ENCODE results near the gene FBXW4.

Gene FBXW4

GRCh38 chr10:101682172-101682825 is 12.7 kb downstream of the FBXW4 start:
- H3K4me3 ChIP-seq (ENCODE audit: low read depth, low read length): no peak overlapping the region
- no peak for DNase-seq (ENCODE audit: low read depth, low spot score)
- TF ChIP-seq, protein P1, sequence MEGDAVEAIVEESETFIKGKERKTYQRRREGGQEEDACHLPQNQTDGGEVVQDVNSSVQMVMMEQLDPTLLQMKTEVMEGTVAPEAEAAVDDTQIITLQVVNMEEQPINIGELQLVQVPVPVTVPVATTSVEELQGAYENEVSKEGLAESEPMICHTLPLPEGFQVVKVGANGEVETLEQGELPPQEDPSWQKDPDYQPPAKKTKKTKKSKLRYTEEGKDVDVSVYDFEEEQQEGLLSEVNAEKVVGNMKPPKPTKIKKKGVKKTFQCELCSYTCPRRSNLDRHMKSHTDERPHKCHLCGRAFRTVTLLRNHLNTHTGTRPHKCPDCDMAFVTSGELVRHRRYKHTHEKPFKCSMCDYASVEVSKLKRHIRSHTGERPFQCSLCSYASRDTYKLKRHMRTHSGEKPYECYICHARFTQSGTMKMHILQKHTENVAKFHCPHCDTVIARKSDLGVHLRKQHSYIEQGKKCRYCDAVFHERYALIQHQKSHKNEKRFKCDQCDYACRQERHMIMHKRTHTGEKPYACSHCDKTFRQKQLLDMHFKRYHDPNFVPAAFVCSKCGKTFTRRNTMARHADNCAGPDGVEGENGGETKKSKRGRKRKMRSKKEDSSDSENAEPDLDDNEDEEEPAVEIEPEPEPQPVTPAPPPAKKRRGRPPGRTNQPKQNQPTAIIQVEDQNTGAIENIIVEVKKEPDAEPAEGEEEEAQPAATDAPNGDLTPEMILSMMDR (IDR thresholded peaks at IDR 0.05; ENCODE audit: insufficient read depth, low read length, missing control alignments): no peak
- CTCF ChIA-PET: no interaction called here
- POLR2A ChIA-PET: no interaction called here

DNA sequence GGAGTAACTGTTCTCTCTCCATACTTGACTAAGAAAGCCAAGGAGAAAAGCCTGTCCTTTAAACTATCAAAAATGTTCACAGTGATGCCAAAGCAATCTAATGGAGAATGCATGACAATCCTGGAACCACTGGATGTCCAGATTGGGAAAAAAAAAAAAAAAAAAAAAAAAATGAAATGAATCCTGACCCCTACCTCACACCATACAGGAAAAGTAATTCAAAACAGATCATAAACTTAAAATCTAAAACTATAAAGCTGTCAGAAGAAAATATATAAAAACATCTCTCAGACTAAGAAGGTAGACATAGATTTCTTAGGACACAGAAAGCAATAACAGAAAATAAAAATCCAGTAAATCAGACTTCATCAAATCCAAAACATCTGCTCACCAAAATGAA is 18.4 kb downstream of the FBXW4 start:
- no peak for DNase-seq (ENCODE audit: low read depth, low spot score)
- no peak overlapping the region for H3K4me3 ChIP-seq (ENCODE audit: low read depth, low read length)
- TF ChIP-seq, protein P1 (IDR thresholded peaks at IDR 0.05; ENCODE audit: insufficient read depth, low read length, missing control alignments): no peak
- CTCF ChIA-PET: interaction anchor here (1.5 kb wide), 1 partner anchor 74 kb away, joined by 6 read pairs; no protein-coding TSS in a partner anchor
- POLR2A ChIA-PET: no interaction called here

DNA sequence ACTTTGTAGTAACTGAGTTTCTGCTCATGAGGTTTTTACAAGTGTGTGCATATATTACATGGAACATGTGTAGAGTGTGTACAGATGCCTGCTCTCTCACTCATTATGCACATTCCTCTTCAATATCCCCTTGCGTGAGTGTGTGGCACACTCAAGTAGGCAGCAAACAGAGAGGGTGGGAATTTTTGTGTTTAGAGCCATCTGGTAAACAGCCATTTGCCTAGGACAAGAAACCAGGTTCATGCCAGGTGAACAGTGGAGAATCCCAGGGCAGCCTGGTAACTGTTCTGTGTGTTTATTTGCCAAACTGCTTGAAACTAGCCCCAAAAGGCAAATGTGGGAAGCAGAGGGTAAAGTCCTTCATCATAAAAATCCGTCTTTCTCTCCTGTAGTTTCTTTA is 19.9 kb downstream of the FBXW4 start:
- TF ChIP-seq, protein P1 (IDR thresholded peaks at IDR 0.05; ENCODE audit: insufficient read depth, low read length, missing control alignments): no peak
- no peak for DNase-seq (ENCODE audit: low read depth, low spot score)
- H3K4me3 ChIP-seq (ENCODE audit: low read depth, low read length): no peak overlapping the region
- CTCF ChIA-PET: no interaction called here
- POLR2A ChIA-PET: no interaction called here

GRCh38 chr10:101672536-101672935 is 22.4 kb downstream of the FBXW4 start:
- TF ChIP-seq, protein P1 (IDR thresholded peaks at IDR 0.05; ENCODE audit: insufficient read depth, low read length, missing control alignments): no peak
- POLR2A ChIA-PET: no interaction called here
- CTCF ChIA-PET: no interaction called here
- DNase-seq (ENCODE audit: low read depth, low spot score): no peak
- no peak overlapping the region for H3K4me3 ChIP-seq (ENCODE audit: low read depth, low read length)

DNA sequence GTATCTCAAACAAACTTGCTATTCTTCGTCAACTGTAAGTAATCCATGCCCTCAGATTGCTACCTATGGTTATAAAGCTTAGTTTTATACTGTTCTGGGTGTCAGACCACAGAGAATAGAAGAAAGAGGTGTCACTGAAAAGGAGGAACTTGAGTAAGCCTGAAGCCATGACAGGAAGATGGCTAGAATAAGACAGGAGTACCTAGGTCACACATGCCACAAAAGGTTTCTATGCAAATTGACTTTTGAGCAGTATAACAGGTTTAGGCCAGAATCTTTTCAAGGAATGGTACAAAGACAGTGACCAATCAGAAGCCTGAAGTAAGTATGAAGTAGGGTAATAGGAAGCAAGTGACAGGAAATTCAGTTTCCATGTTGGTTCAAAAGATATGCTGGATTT is 23.5 kb downstream of the FBXW4 start:
- TF ChIP-seq, protein P1 (IDR thresholded peaks at IDR 0.05; ENCODE audit: insufficient read depth, low read length, missing control alignments): no peak
- ChIA-PET CTCF (interaction anchor here (1.3 kb wide), 1 partner anchor 101 kb away, joined by 4 read pairs; no protein-coding TSS in a partner anchor), POLR2A (no interaction called here)
- no peak overlapping the region for H3K4me3 ChIP-seq (ENCODE audit: low read depth, low read length)
- DNase-seq (ENCODE audit: low read depth, low spot score): no peak

DNA sequence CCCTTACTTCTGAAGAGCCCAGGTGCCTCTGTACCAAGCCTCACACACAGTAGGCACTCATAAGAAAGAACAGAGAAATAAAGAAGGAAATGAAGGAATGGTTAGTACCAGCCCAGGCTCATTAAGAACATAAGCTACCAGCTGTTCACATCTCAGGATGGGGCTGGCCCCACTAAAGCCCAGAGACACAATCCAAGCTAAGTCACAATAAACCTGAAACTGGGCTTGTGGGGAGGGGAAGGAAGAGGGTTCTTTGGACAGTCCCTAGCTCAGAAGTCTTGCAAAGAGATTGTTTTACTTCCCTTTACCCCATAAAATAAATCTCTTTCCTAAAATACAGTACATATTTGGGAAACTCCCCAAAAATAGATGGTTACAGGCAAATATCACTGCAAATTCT is 24.3 kb downstream of the FBXW4 start:
- ChIA-PET POLR2A (no interaction called here), CTCF (interaction anchor here (0.9 to 1.5 kb wide), 3 partner anchors 10 to 456 kb away, joined by 3 to 4 read pairs (median 4); no protein-coding TSS in a partner anchor)
- no peak for DNase-seq (ENCODE audit: low read depth, low spot score)
- no peak overlapping the region for H3K4me3 ChIP-seq (ENCODE audit: low read depth, low read length)
- TF ChIP-seq, protein P1 (IDR thresholded peaks at IDR 0.05; ENCODE audit: insufficient read depth, low read length, missing control alignments): no peak
